Rectal smooth muscle tissue (tissue), 1 donor: ENCODE measurements around the gene PBXIP1.

ENCODE experiments used
- H3K27ac ChIP-seq: one replicate; pipeline ENCODE4 v1.7.0; 2013; ENCODE audit warnings: low read depth, low read length, inconsistent platforms
- H3K27me3 ChIP-seq: one replicate; pipeline ENCODE4 v1.7.0; 2013; ENCODE audit warnings: low read length; ENCODE audit not compliant: control insufficient read depth, insufficient read depth
- H3K36me3 ChIP-seq: one replicate; pipeline ENCODE4 v1.7.0; 2013; ENCODE audit warnings: low read length; ENCODE audit not compliant: control insufficient read depth, insufficient read depth
- H3K4me1 ChIP-seq: one replicate; pipeline ENCODE4 v1.7.0; 2013; ENCODE audit warnings: low read length; ENCODE audit not compliant: control insufficient read depth, insufficient read depth
- H3K4me3 ChIP-seq: one replicate; pipeline ENCODE4 v1.7.0; 2013; ENCODE audit warnings: low read length
- H3K9ac ChIP-seq: one replicate; pipeline ENCODE4 v1.7.0; 2013; ENCODE audit warnings: low read length

PBXIP1 gene

DNA sequence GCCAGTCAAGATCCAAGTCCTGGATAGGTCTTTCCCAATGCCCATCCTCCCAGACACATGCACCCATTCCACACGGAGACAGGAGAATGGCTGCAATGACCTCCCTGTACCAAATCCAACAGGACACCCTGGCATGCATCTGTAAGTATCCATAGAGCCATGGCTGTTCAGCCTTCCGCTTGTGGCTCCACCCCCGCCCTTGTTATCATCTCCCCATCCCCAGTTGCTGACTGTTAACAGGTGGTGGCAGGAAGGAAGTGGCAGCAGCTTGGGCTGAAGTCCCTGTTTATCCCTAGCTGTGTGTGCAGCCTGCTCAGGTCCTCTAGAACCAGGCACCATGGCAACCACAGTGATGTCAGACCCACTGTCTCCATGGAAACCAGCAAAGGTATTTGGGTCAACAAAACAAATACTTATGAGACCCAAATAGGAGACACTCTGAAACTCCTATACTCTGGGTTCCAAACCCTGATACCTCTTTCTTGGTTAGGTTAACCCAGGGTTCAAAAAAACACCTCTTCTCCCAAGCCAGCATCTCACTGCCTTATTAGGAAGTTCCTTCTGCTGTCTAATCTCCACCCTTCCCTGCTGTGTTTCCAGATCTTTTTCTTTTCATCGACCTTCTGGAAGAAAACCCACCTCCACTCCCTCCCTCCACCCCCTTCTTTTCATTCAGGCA is 721 bp downstream of the PBXIP1 start:
- Histone ChIP-seq H3K9ac (peak overlapping the region; percentile 46), H3K4me3 (peak overlapping the region; percentile 93), H3K36me3 (peaks cover 15% of the 10 kb centered on the region), H3K27me3 (no peaks in the 10 kb centered on the region), H3K4me1 (peaks cover 25% of the 10 kb centered on the region), H3K27ac (peak overlapping the region; percentile 87)

- H3K4me3 ChIP-seq: peak overlapping the region; percentile 93
- H3K27me3 ChIP-seq: no peaks in the 10 kb centered on the region
- H3K36me3 ChIP-seq: peaks cover 15% of the 10 kb centered on the region
- no peak overlapping the region for H3K27ac ChIP-seq
- peak overlapping the region; percentile 0 for H3K9ac ChIP-seq
- peaks cover 25% of the 10 kb centered on the region for H3K4me1 ChIP-seq
Measured at GRCh38 chr1:154954541-154954940, 1.4 kb downstream of the PBXIP1 start.

- Histone ChIP-seq H3K27me3 (no peaks in the 10 kb centered on the region), H3K4me1 (peaks cover 25% of the 10 kb centered on the region), H3K4me3 (peak overlapping the region; percentile 30), H3K36me3 (peaks cover 14% of the 10 kb centered on the region), H3K9ac (no peak overlapping the region), H3K27ac (no peak overlapping the region)
Measured at GRCh38 chr1:154953611-154954038, 2.3 kb downstream of the PBXIP1 start.

GRCh38 chr1:154952664-154953063 is 3.2 kb downstream of the PBXIP1 start:
- H3K36me3 ChIP-seq: peaks cover 18% of the 10 kb centered on the region
- H3K27ac ChIP-seq: no peak overlapping the region
- no peak overlapping the region for H3K9ac ChIP-seq
- peaks cover 25% of the 10 kb centered on the region for H3K4me1 ChIP-seq
- no peaks in the 10 kb centered on the region for H3K27me3 ChIP-seq
- H3K4me3 ChIP-seq: peak overlapping the region; percentile 5

DNA sequence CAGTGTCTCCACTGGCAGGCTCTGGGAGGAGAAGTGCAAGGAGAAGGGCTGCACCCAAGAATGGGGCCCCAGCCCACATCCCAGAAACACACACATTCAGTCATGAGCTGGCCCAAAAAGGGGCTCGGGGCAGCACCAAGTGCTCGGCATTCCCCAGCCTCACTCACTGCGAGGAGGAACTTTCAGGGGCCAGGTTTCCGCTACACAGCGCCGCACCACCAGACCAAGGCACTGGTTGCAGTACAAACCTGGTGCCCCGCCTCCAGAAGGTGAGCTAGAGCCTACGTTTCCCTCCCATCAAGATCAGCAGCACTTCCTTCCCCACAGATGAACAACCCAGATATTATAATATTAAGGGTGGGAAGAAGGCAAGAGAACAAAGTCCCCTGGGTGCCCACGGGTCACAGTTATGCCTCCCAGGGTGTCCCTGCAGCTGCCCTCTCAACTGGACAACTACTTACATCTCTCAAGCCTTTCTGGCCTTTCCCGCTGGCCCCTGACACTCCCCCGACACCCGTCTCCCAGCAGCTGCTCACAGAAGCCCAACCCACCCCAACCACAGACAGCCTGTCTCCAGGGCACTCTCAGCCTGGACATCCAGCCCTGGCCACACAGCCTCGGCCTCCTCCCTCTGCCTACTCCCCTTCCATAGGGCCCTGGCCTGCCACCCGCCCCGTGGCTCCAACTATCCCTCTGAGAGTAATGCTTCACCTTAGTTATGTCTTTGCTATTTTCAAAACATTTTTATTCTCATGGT is 3.8 kb downstream of the PBXIP1 start:
- peaks cover 23% of the 10 kb centered on the region for H3K4me1 ChIP-seq

DNA sequence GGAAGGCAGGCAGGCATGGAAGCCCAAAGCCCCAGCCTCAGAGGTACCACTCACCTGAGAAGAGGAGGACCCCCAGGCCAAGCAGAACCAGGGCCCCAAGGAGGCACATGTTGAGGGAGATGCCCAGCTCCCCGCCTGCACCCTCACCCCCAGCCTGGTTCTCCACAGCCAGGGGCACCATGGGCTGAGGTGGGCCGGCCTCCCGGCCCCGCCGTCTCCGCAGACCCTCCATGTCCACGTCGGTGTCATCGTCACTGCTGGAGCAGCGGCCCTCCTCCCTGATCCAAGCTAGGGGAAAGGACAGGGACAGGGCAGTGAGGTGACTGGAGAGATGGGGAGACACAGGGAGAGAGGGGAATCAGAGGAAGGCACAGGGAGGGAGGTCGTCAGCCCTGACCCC is 7.8 kb downstream of the PBXIP1 start:
- H3K9ac ChIP-seq: no peak overlapping the region
- no peaks in the 10 kb centered on the region for H3K4me1 ChIP-seq
- no peaks in the 10 kb centered on the region for H3K27me3 ChIP-seq
- H3K4me3 ChIP-seq: no peak overlapping the region
- peaks cover 27% of the 10 kb centered on the region for H3K36me3 ChIP-seq
- H3K27ac ChIP-seq: no peak overlapping the region

More for the DNA sequence above, 3.8 kb downstream of the PBXIP1 start:
- Histone ChIP-seq H3K4me3 (no peak overlapping the region), H3K27ac (no peak overlapping the region), H3K36me3 (peaks cover 23% of the 10 kb centered on the region), H3K27me3 (no peaks in the 10 kb centered on the region), H3K9ac (no peak overlapping the region)

DNA sequence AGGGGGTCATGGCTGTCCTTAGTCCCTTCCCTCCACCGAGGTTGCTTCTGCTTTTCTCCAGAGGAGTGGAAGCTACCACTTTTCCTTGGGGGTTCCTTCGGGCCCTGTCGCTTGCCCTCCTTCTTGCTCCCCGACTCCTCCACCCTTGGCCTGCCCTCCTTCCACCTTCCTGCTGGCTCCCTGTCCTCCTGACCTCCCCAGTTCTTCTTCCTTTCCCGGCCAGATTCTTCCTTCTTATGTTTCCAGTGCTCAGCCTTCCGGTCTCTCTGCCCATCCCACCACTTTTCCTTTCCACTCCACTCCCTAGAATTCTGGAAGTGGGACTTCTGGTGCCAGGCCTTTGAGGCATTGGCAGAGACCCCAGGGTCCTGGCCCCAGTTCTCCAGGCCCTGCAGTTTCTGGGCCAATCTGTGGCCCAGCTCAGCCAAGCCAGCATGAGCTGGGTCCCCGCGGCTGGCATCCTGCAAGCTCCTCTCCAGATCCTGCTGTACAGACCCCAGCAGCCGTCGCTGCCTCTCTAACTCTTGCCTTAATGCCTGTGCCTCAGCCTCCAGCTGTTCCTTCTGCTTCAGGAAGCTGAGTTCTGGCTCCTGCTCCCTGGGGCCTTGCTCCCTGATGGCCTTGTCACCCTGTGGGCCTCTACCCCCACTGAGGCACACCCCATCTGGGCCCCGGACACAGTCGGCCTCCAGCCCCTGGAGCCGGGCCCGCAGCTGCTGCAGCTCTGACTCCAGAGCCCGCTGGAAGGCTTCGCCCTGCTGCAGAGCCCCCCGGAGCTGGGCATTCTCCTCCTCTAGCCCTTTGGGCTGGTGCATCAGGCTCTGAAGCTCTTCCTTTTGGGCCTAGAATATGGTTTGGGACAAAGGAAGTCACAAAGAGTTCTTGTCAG is 9.7 kb downstream of the PBXIP1 start:
- peaks cover 24% of the 10 kb centered on the region for H3K36me3 ChIP-seq
- H3K4me3 ChIP-seq: no peak overlapping the region
- no peaks in the 10 kb centered on the region for H3K4me1 ChIP-seq
- H3K27ac ChIP-seq: no peak overlapping the region
- H3K27me3 ChIP-seq: no peaks in the 10 kb centered on the region
- no peak overlapping the region for H3K9ac ChIP-seq

DNA sequence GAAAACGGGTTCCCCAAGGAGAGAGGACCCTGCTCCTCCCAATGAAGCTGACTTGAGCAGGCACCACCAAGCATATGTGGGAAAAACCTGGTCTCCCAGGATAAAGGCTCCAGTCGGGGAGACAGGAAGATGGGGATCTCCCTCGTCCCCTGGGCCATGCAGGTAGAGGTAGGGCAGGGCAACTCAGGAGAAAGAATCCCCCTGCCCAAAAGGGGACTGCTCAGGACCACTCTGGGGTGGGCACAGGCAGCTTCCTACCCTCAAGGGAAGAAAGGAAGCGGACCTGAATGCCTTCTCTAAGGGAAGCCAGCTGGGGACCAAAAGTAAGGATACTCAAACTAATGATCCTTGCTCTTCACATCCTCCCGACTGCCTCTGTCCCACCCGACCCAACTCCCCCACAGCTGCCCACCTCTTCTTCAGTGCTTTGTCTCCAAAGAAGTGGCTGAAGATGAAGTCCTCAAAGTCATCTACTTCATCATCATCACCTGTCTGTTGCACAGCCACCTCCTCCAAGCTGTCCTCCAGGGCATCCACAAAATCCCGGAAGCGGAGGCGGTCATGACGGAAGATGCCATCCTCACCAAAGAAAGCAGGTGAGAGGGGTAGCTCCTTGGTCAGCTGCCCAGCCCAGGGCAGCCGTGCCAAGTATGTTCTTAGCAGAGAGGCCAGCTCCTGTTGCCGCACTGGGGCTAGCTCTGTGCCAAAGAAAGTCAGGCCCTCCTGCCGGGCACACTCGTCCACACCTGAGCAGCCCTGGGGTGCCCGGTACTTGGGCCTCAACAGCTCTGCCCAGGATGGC is 10.5 kb downstream of the PBXIP1 start:
- no peak overlapping the region for H3K4me3 ChIP-seq
- no peaks in the 10 kb centered on the region for H3K4me1 ChIP-seq
- H3K27ac ChIP-seq: no peak overlapping the region
- H3K27me3 ChIP-seq: no peaks in the 10 kb centered on the region
- no peak overlapping the region for H3K9ac ChIP-seq
- H3K36me3 ChIP-seq: peaks cover 17% of the 10 kb centered on the region

GRCh38 chr1:154944401-154945159 is 11.3 kb downstream of the PBXIP1 start:
- H3K9ac ChIP-seq: no peak overlapping the region
- H3K27me3 ChIP-seq: no peaks in the 10 kb centered on the region
- peaks cover 17% of the 10 kb centered on the region for H3K36me3 ChIP-seq
- H3K27ac ChIP-seq: no peak overlapping the region
- H3K4me3 ChIP-seq: no peak overlapping the region
- H3K4me1 ChIP-seq: no peaks in the 10 kb centered on the region

DNA sequence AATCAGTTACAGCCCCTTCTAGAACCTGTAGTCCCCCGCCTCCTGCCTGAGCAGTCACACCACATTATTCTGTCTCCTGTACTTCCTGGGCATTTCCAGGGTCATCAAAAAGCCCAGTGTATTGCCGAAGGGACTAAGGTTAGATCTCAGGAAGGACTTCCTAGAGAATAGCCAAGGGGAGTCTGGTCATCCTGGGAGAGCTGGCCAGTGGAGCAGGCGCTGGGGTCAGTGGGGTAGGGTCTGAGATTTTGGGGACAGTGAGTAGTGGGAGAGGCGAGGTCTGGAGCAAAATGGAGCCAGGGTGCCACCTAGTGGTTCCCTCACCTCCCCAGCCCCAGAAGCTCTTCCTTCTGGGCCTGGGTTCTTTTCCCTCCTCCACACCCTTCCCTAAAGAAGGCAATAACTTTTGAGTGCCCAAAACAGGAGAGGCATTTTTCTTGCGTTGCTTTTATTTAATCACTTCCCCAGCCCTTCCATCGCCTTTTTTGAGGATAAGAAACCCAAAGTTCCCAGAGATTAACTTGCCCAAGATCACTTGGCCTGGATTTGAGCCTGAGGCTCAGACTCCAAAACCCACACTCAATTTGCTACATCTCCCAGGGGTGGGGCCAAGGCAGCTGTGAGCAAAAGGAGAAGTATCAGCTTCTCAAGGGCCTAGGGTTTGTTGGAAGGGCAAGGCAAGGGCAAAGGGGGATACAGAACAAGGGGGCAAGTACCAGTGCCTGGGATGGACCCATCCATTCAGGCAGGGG is 12.1 kb downstream of the PBXIP1 start:
- Histone ChIP-seq H3K36me3 (peaks cover 17% of the 10 kb centered on the region), H3K27me3 (no peaks in the 10 kb centered on the region), H3K27ac (no peak overlapping the region), H3K4me3 (no peak overlapping the region), H3K4me1 (no peaks in the 10 kb centered on the region), H3K9ac (no peak overlapping the region)
